H1 (cell line): ENCODE measurements around the gene CLDN3. TPM values are rescaled to one million over a fixed set of nuclear protein-coding genes. Genes with fewer than 3 reads are reported as not detected.

ENCODE experiments used
- CTCF ChIA-PET: fragments of 300-600 bp; sonication (Branson Sonifier 250); formaldehyde crosslinking; loops from one replicate; lab custom pipeline; 2021; ENCODE audit not compliant: partially characterized antibody; lab: Charles Lee
- POLR2A ChIA-PET: fragments of 300-600 bp; sonication (Branson Sonifier 250); formaldehyde crosslinking; loops from one replicate; lab custom pipeline; 2021; ENCODE audit warnings: inconsistent platforms; ENCODE audit not compliant: partially characterized antibody; lab: Charles Lee
- DNase-seq, 2 experiments: peaks; one replicate each; pipeline versions ENCODE4 v3.0.0 to v3.0.0-alpha.2; 2010 to 2022; ENCODE audit warnings: low spot score in 2 of 2, low read depth in 1 of 2, mixed read lengths in 1 of 2
- FAIRE-seq: peaks from 2 replicates; lab custom pipeline; 2011; peaks lifted over from hg19 to GRCh38; lab: Jason Lieb, UNC
- H2AFZ ChIP-seq: 2 replicates; pipeline ENCODE4 v1.8.1; 2012; ENCODE audit warnings: low read length, inconsistent platforms
- H2AK5ac ChIP-seq: 2 replicates; pipeline ENCODE4 v1.6.1; 2013; ENCODE audit warnings: low read depth, low read length
- H2BK120ac ChIP-seq: replicated peaks from 2 replicates; pipeline ENCODE3; 2013; ENCODE audit warnings: low read depth, low read length, inconsistent platforms
- H2BK12ac ChIP-seq: 2 replicates; pipeline ENCODE4 v1.6.1; 2013; ENCODE audit warnings: low read depth, low read length
- H2BK15ac ChIP-seq: 2 replicates; pipeline ENCODE4 v1.6.1; 2013; ENCODE audit warnings: low read length
- H2BK20ac ChIP-seq: 2 replicates; pipeline ENCODE4 v1.6.1; 2013; ENCODE audit warnings: low read length
- H2BK5ac ChIP-seq: 2 replicates; pipeline ENCODE4 v1.6.1; 2013; ENCODE audit warnings: low read depth, low read length
- H3K14ac ChIP-seq: 2 replicates; pipeline ENCODE4 v1.6.1; 2013; ENCODE audit warnings: inconsistent platforms; ENCODE audit not compliant: insufficient read length
- H3K18ac ChIP-seq: 2 replicates; pipeline ENCODE4 v1.6.1; 2013; ENCODE audit warnings: low read length; ENCODE audit errors: extremely low read depth
- H3K23ac ChIP-seq: 2 replicates; pipeline ENCODE4 v1.6.1; 2013; ENCODE audit warnings: inconsistent platforms; ENCODE audit not compliant: insufficient read length
- H3K23me2 ChIP-seq: 2 replicates; pipeline ENCODE4 v1.6.1; 2013; ENCODE audit warnings: low read depth, low read length
- H3K27ac ChIP-seq: 2 replicates; pipeline ENCODE4 v1.6.1; 2011; ENCODE audit warnings: low read depth, low read length, inconsistent platforms
- H3K27me3 ChIP-seq, 4 experiments: replicated peaks in 1 of 4; 1 replicate in 1 of 4; 2 replicates in 3 of 4; pipeline versions ENCODE4 v1.6.1 to v1.8.1; 2011 to 2013; ENCODE audit warnings: low read length in 3 of 4, mild to moderate bottlenecking in 3 of 4, inconsistent platforms in 2 of 4, mixed read lengths in 2 of 4, moderate library complexity in 1 of 4; ENCODE audit not compliant: control insufficient read depth in 3 of 4, insufficient read depth in 3 of 4; ENCODE audit errors: extremely low read depth in 1 of 4
- H3K36me3 ChIP-seq, 4 experiments: 2 replicates each; pipeline versions ENCODE4 v1.6.1 to v1.8.1; 2011 to 2013; ENCODE audit warnings: mild to moderate bottlenecking in 4 of 4, low read length in 3 of 4, moderate library complexity in 2 of 4, control low read depth in 1 of 4, inconsistent platforms in 1 of 4; ENCODE audit not compliant: insufficient read depth in 4 of 4, control insufficient read depth in 2 of 4
- H3K4ac ChIP-seq: replicated peaks from 2 replicates; pipeline ENCODE3; 2013; ENCODE audit warnings: low read length, low read depth, mixed read lengths, inconsistent platforms; ENCODE audit not compliant: insufficient read length
- H3K4me1 ChIP-seq, 4 experiments: replicated peaks in 1 of 4; 1 replicate in 1 of 4; 2 replicates in 3 of 4; pipeline versions ENCODE4 v1.6.1 to v1.8.1; 2011 to 2013; ENCODE audit warnings: low read length in 3 of 4, inconsistent platforms in 2 of 4, mixed read lengths in 1 of 4; ENCODE audit not compliant: insufficient read depth in 4 of 4, control insufficient read depth in 3 of 4
- H3K4me2 ChIP-seq, 2 experiments: 2 replicates each; pipeline versions ENCODE4 v1.6.1 to v1.8.1; 2011 to 2013; ENCODE audit warnings: low read depth in 2 of 2, low read length in 2 of 2, control low read depth in 1 of 2, inconsistent platforms in 1 of 2, mild to moderate bottlenecking in 1 of 2; ENCODE audit not compliant: insufficient read depth in 1 of 2
- H3K4me3 ChIP-seq, 4 experiments: fragments of 200-600, 300-600 bp in 1 of 4; sonication (generic), shearing (Covaris generic), sonication (Bioruptor Twin) in 1 of 4; 2 replicates each; pipeline versions ENCODE4 v1.5.1 to v1.8.1; 2011 to 2016; ENCODE audit warnings: low read length in 4 of 4, low read depth in 3 of 4, control low read depth in 2 of 4, inconsistent platforms in 2 of 4, mild to moderate bottlenecking in 2 of 4, mixed read lengths in 1 of 4, moderate library complexity in 1 of 4; ENCODE audit not compliant: insufficient read depth in 2 of 4; ENCODE audit errors: extremely low read depth in 1 of 4
- H3K56ac ChIP-seq: replicated peaks from 2 replicates; pipeline ENCODE3; 2013; ENCODE audit warnings: low read depth, mild to moderate bottlenecking, mixed read lengths, low read length, inconsistent platforms; ENCODE audit not compliant: insufficient read length
- H3K79me1 ChIP-seq: 2 replicates; pipeline ENCODE4 v1.6.1; 2013; ENCODE audit warnings: low read depth, low read length, control low read depth
- H3K79me2 ChIP-seq, 2 experiments: 2 replicates each; pipeline versions ENCODE4 v1.6.1 to v1.8.1; 2012 to 2013; ENCODE audit warnings: low read length in 2 of 2, mild to moderate bottlenecking in 2 of 2, inconsistent platforms in 1 of 2; ENCODE audit not compliant: insufficient read depth in 2 of 2, control insufficient read depth in 1 of 2
- H3K9ac ChIP-seq, 4 experiments: replicated peaks in 1 of 4; 1 replicate in 1 of 4; 2 replicates in 3 of 4; pipeline versions ENCODE4 v1.6.1 to v1.8.1; 2011 to 2013; ENCODE audit warnings: low read depth in 3 of 4, low read length in 3 of 4, control low read depth in 2 of 4, mild to moderate bottlenecking in 2 of 4, moderate library complexity in 2 of 4, inconsistent platforms in 1 of 4; ENCODE audit errors: extremely low read depth in 1 of 4
- H3K9me3 ChIP-seq, 2 experiments: 2 replicates each; pipeline versions ENCODE4 v1.6.1 to v1.8.1; 2012 to 2013; ENCODE audit warnings: mild to moderate bottlenecking in 2 of 2, moderate library complexity in 2 of 2, control low read depth in 1 of 2, inconsistent platforms in 1 of 2, low read depth in 1 of 2, low read length in 1 of 2, mixed read lengths in 1 of 2; ENCODE audit not compliant: insufficient read depth in 2 of 2
- H4K20me1 ChIP-seq, 2 experiments: replicated peaks in 1 of 2; 2 replicates each; pipeline versions ENCODE3 to v1.8.1; 2011 to 2013; ENCODE audit warnings: inconsistent platforms in 2 of 2, low read length in 2 of 2, mild to moderate bottlenecking in 1 of 2; ENCODE audit not compliant: insufficient read depth in 2 of 2, control insufficient read depth in 1 of 2
- H4K5ac ChIP-seq: 2 replicates; pipeline ENCODE4 v1.6.1; 2013; ENCODE audit warnings: low read length, low read depth, mixed read lengths, inconsistent platforms; ENCODE audit not compliant: insufficient read length
- H4K8ac ChIP-seq: 2 replicates; pipeline ENCODE4 v1.8.0; 2013; ENCODE audit warnings: mild to moderate bottlenecking, moderate library complexity, low read length, inconsistent platforms; ENCODE audit not compliant: insufficient read depth; ENCODE audit errors: extremely low read depth
- H4K91ac ChIP-seq: replicated peaks from 2 replicates; pipeline ENCODE3; 2013; ENCODE audit warnings: low read length, mixed read lengths, inconsistent platforms; ENCODE audit not compliant: insufficient read length
- CBX8 ChIP-seq: fragments of 300-800, 300-1000 bp; sonication (generic); IDR thresholded peaks from 2 replicates; pipeline ENCODE4 v1.7.1; 2016; ENCODE audit warnings: low read depth, low read length, borderline replicate concordance
- CEBPB ChIP-seq: IDR thresholded peaks from 2 replicates; pipeline ENCODE4 v1.6.1; 2012; ENCODE audit warnings: low read depth, low read length
- CHD1 ChIP-seq: IDR thresholded peaks from 2 replicates; pipeline ENCODE4 v1.6.1; 2012; ENCODE audit warnings: low read depth, low read length, improper control_type of control experiment
- CTBP2 ChIP-seq: IDR thresholded peaks from 2 replicates; pipeline ENCODE4 v1.7.0; 2011; ENCODE audit warnings: borderline replicate concordance, mild to moderate bottlenecking, moderate library complexity, mixed read lengths, low read length; ENCODE audit not compliant: insufficient read depth, insufficient read length
- KDM1A ChIP-seq: fragments of 200-600, 300-600 bp; sonication (generic); IDR thresholded peaks from 2 replicates; pipeline ENCODE4 v1.7.1; 2016; ENCODE audit warnings: mild to moderate bottlenecking, low read length, borderline replicate concordance
- MAFK ChIP-seq: IDR thresholded peaks from 2 replicates; pipeline ENCODE4 v1.6.1; 2012; ENCODE audit warnings: low read depth, mild to moderate bottlenecking, improper control_type of control experiment, low read length
- NRF1 ChIP-seq: IDR thresholded peaks from 2 replicates; pipeline ENCODE4 v1.6.1; 2011; ENCODE audit warnings: mild to moderate bottlenecking, low read depth, low read length, improper control_type of control experiment
- POLR2AphosphoS5 ChIP-seq: IDR thresholded peaks from 2 replicates; pipeline ENCODE4 v1.6.1; 2011; ENCODE audit warnings: low read depth, low read length
- RFX5 ChIP-seq: IDR thresholded peaks from 2 replicates; pipeline ENCODE4 v1.6.1; 2011; ENCODE audit warnings: low read depth, low read length, improper control_type of control experiment, borderline replicate concordance
- RNF2 ChIP-seq: fragments of 200-900, 300-1000 bp; sonication (generic); IDR thresholded peaks from 2 replicates; pipeline ENCODE4 v1.7.1; 2016; ENCODE audit warnings: borderline replicate concordance, low read depth, mild to moderate bottlenecking, antibody characterized with exemption, low read length; ENCODE audit not compliant: poor library complexity, severe bottlenecking; ENCODE audit errors: missing control alignments
- TBP ChIP-seq: IDR thresholded peaks from 2 replicates; pipeline ENCODE4 v1.6.1; 2011; ENCODE audit warnings: low read depth, low read length, improper control_type of control experiment
- WGBS, 2 experiments: shearing (Covaris generic) in 1 of 2; methylation state at CpG; one replicate each; pipeline versions ENCODE4 v1.1.6 to v1.1.7; 2013 to 2015; ENCODE audit warnings: low lambda C conversion rate in 2 of 2, mixed read lengths in 2 of 2, inconsistent platforms in 1 of 2, low coverage in 1 of 2, missing lambda C conversion rate in 1 of 2; ENCODE audit not compliant: insufficient replicate concordance in 2 of 2, insufficient coverage in 1 of 2, insufficient read length in 1 of 2; ENCODE audit errors: extremely low coverage in 1 of 2, missing lambda C conversion rate in 1 of 2; 5-methylcytosine and 5-hydroxymethylcytosine counted together
- polyA plus RNA-seq, 7 experiments: library from polyadenylated mRNA; depleted of rRNA in 3 of 7; stranded (reverse) in 5 of 7; unstranded in 2 of 7; fragments of >200 nt in 5 of 7; fragments of 200-250 nt in 2 of 7; gene quantifications; 1 replicate in 5 of 7; 2 replicates in 1 of 7; 4 replicates in 1 of 7; pipeline versions ENCODE4 v1.2.1 to v1.2.3, GENCODE V29; 2011 to 2013; ENCODE audit warnings: missing spikeins in 2 of 7, mixed read lengths in 2 of 7
- total RNA-seq: library from RNA; stranded (reverse); fragmentation: NEBNext Ultra II Directional; extraction: Animal tissue kit (Norgen Biotek cat#: 25700); gene quantifications from 2 replicates; pipeline ENCODE4 v1.2.1, GENCODE V29; 2021
- TF ChIP-seq, protein P1 (sequence below): IDR thresholded peaks from 2 replicates; pipeline ENCODE4 v1.6.1; 2011; ENCODE audit warnings: low read length, improper control_type of control experiment

The CLDN3 gene
- total and polyA plus RNA-seq, 2 of the 8 experiments (the other 6 are each of a cell fraction or from before 2014, with no cell fraction given) = 19.1 to 65.2 TPM

DNA sequence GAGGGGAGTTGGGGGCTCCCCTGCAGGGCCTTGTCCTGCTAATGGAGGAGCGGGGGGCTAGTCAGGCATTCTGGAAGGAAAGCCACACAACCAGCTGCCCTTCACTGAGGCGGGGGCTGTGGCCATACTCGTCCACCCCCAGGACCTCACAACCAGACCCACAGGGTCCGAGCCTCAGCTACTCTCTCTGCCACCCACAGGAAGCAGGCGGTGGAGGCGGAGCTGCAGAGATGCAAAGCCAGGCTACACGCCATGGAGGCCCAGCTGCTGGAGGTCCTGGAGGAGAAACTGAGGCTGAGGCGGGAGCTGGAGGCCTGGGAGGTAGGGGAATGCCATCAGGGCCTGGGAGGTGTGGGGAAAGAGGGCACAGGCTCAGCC is 34.6 kb downstream of the CLDN3 start:
- peaks cover 0 to 16% (median 4%) of the 10 kb centered on the region in 4 experiments; a peak in 6 of 7 replicates for H3K4me1 ChIP-seq
- no peaks in the 10 kb centered on the region for H3K79me1 ChIP-seq
- H4K8ac ChIP-seq = no peak overlapping the region
- H3K4ac ChIP-seq = no peak overlapping the region
- no peak overlapping the region for H2BK120ac ChIP-seq
- ChIA-PET CTCF (interaction anchor here (0.5 to 11.1 kb wide), 21 partner anchors 10 to 878 kb away, joined by 3 to 87 read pairs (median 4); partner anchors contain the start of genes CLDN3 and CLDN4), POLR2A (interaction anchor here (0.5 to 2.3 kb wide), 8 partner anchors 15 to 417 kb away, joined by 3 to 7 read pairs (median 3); partner anchors contain the start of gene BAZ1B)
- H3K4me2 ChIP-seq = no peak overlapping the region
- H3K36me3 ChIP-seq = peaks cover 4 to 16% (median 8%) of the 10 kb centered on the region in 4 experiments; a peak in 5 of 8 replicates
- H2AK5ac ChIP-seq = no peak overlapping the region; the same call in 1 of the 2 replicates
- H2BK12ac ChIP-seq = no peak overlapping the region
- no peak for DNase-seq
- no peak overlapping the region for H2AFZ ChIP-seq
- no peak overlapping the region for H2BK15ac ChIP-seq
- no peak for FAIRE-seq
- H3K14ac ChIP-seq = no peak overlapping the region
- no peak overlapping the region for H4K5ac ChIP-seq
- no peak overlapping the region for H4K91ac ChIP-seq
- no peak overlapping the region for H3K23ac ChIP-seq
- H2BK5ac ChIP-seq = no peak overlapping the region
- no peak overlapping the region for H2BK20ac ChIP-seq
- peaks cover 0 to 2% (median 0%) of the 10 kb centered on the region in 4 experiments; a peak in 1 of 7 replicates for H3K27me3 ChIP-seq
- 93% methylated on average over 8 of the region's 8 CpGs; no CpG with 5 or more reads in 1 of the 2 experiments for WGBS, 2 experiments
- H4K20me1 ChIP-seq = peaks cover 8 to 20% of the 10 kb centered on the region in 2 experiments
- H3K27ac ChIP-seq = no peak overlapping the region
- peaks cover 0 to 8% of the 10 kb centered on the region in 2 experiments; a peak in 1 of 4 replicates for H3K79me2 ChIP-seq
- no peak overlapping the region for H3K18ac ChIP-seq
- no peak overlapping the region for H3K9ac ChIP-seq
- no peak overlapping the region for H3K56ac ChIP-seq
- TF ChIP-seq MAFK = no peak
- no peak for TF ChIP-seq KDM1A
- TF ChIP-seq CTBP2 = no peak
- TF ChIP-seq POLR2AphosphoS5 = no peak; the same call in 1 of the 2 replicates
- no peak for TF ChIP-seq CEBPB
- no peak for TF ChIP-seq CHD1
- no peak for TF ChIP-seq RNF2
- TF ChIP-seq TBP = no peak
- no peak for TF ChIP-seq RFX5
- TF ChIP-seq NRF1 = no peak
- no peak for TF ChIP-seq CBX8
- TF ChIP-seq, protein P1, sequence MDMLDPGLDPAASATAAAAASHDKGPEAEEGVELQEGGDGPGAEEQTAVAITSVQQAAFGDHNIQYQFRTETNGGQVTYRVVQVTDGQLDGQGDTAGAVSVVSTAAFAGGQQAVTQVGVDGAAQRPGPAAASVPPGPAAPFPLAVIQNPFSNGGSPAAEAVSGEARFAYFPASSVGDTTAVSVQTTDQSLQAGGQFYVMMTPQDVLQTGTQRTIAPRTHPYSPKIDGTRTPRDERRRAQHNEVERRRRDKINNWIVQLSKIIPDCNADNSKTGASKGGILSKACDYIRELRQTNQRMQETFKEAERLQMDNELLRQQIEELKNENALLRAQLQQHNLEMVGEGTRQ = no peak
- no peak overlapping the region for H3K4me3 ChIP-seq
- peaks cover 8% of the 10 kb centered on the region for H3K23me2 ChIP-seq
- no peaks in the 10 kb centered on the region for H3K9me3 ChIP-seq
